SU-DHL-6 (cell line): ENCODE results near the gene ABCD1.
"Not testable (repeated sequence)": the region's sequence is repeated elsewhere in the genome, so short reads cannot be mapped to it uniquely, and the experiment has no call there.

Experiments used
- H2AFZ ChIP-seq: fragments of 200-600 bp; sonication (generic); 2 replicates; pipeline ENCODE4 v1.6.1; 2014; ENCODE audit warnings: low read depth, mild to moderate bottlenecking, moderate library complexity, mixed read lengths, antibody characterized with exemption, low read length; ENCODE audit not compliant: severe bottlenecking
- H3F3A ChIP-seq: fragments of 200-600 bp; shearing (Covaris generic); 2 replicates; pipeline ENCODE4 v1.6.0; 2016; ENCODE audit warnings: antibody characterized with exemption, mild to moderate bottlenecking; ENCODE audit not compliant: insufficient read depth
- H3K27ac ChIP-seq: fragments of 200-600 bp; sonication (generic); 2 replicates; pipeline ENCODE4 v1.5.1; 2016; ENCODE audit warnings: low read depth, mild to moderate bottlenecking, low read length, moderate library complexity, mixed read lengths
- H3K27me3 ChIP-seq: fragments of 200-600 bp; sonication (generic), shearing (Covaris generic); 2 replicates; pipeline ENCODE4 v1.6.0; 2014; ENCODE audit warnings: mild to moderate bottlenecking, low read length
- H3K36me3 ChIP-seq: fragments of 200-600 bp; sonication (generic); 2 replicates; pipeline ENCODE4 v1.6.1; 2014; ENCODE audit warnings: mild to moderate bottlenecking, low read length, mixed read lengths
- H3K4me2 ChIP-seq: fragments of 300-600, 200-600 bp; shearing (Covaris generic), sonication (generic); 2 replicates; pipeline ENCODE4 v1.6.0; 2014; ENCODE audit warnings: low read length, low read depth, mild to moderate bottlenecking; ENCODE audit not compliant: poor library complexity, severe bottlenecking
- H3K4me3 ChIP-seq: fragments of 200-600 bp; sonication (generic); 2 replicates; pipeline ENCODE4 v1.5.1; 2014; ENCODE audit warnings: antibody characterized with exemption, low read length, mild to moderate bottlenecking, mixed read lengths; ENCODE audit not compliant: insufficient read depth, poor library complexity, severe bottlenecking
- H3K79me2 ChIP-seq: fragments of 200-600 bp; sonication (generic); 2 replicates; pipeline ENCODE4 v1.6.1; 2014; ENCODE audit warnings: mild to moderate bottlenecking, low read length, moderate library complexity; ENCODE audit not compliant: insufficient read depth
- H3K9ac ChIP-seq: fragments of 200-600 bp; sonication (generic); 2 replicates; pipeline ENCODE4 v1.7.0; 2014; ENCODE audit warnings: mild to moderate bottlenecking, low read length
- H3K9me2 ChIP-seq: fragments of 200-600 bp; sonication (generic); replicated peaks from 2 replicates; pipeline ENCODE4 v1.6.1; 2014; ENCODE audit warnings: low read length; ENCODE audit not compliant: insufficient read depth
- H3K9me3 ChIP-seq: fragments of 200-600 bp; sonication (generic); 2 replicates; pipeline ENCODE4 v1.6.1; 2014; ENCODE audit warnings: low read length, mixed read lengths; ENCODE audit not compliant: insufficient read depth
- H4K20me1 ChIP-seq: fragments of 200-600 bp; sonication (generic); 2 replicates; pipeline ENCODE4 v1.6.1; 2014; ENCODE audit warnings: low read depth, mild to moderate bottlenecking, antibody characterized with exemption, low read length, moderate library complexity, mixed read lengths
- EZH2phosphoT487 ChIP-seq: fragments of 200-600 bp; sonication (generic), shearing (Covaris generic); conservative IDR thresholded peaks from 2 replicates; pipeline ENCODE4 v1.6.1; 2018; ENCODE audit warnings: mild to moderate bottlenecking, antibody characterized with exemption, low read length, moderate library complexity, mixed read lengths
- TF ChIP-seq, protein P1 (sequence below): fragments of 200-600 bp; sonication (generic); IDR thresholded peaks from one replicate; pipeline ENCODE4 v1.5.1; 2017; ENCODE audit warnings: antibody characterized with exemption, mild to moderate bottlenecking, low read length, moderate library complexity; ENCODE audit not compliant: insufficient read depth, poor library complexity, severe bottlenecking

ABCD1 gene

DNA sequence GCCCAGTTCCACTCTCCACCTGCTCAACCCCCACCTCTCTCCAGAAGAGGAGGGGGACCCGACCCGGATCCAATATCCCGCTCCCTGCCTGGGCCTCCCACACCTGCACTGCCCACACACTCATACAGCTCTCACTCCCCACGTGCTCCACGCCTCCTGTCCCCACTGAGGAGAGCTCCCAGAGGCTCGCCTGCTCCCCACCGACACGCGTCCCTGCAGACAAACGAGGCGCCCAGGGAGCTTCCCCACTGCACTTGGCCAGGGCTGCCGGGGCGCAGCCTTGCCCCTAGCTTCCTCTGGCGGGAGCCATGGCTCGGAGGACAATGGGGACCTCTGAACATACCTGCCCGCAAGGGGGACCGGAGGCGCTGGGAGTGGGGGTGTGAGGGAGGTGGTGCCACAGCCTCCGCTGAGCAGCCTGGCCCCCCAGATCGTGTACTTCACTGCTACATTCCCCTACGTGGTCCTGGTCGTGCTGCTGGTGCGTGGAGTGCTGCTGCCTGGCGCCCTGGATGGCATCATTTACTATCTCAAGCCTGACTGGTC, 32.0 kb upstream of the ABCD1 start:
- Histone ChIP-seq H3K9ac (no peak overlapping the region), H3K79me2 (no peaks in the 10 kb centered on the region), H3F3A (no peaks in the 10 kb centered on the region), H4K20me1 (no peaks in the 10 kb centered on the region), H3K4me3 (no peak overlapping the region), H3K9me2 (no peaks in the 10 kb centered on the region), H2AFZ (no peak overlapping the region), H3K27me3 (no peaks in the 10 kb centered on the region), H3K36me3 (no peaks in the 10 kb centered on the region), H3K4me2 (no peak overlapping the region), H3K27ac (no peak overlapping the region), H3K9me3 (no peaks in the 10 kb centered on the region)
- no peak for TF ChIP-seq EZH2phosphoT487
- TF ChIP-seq, protein P1, sequence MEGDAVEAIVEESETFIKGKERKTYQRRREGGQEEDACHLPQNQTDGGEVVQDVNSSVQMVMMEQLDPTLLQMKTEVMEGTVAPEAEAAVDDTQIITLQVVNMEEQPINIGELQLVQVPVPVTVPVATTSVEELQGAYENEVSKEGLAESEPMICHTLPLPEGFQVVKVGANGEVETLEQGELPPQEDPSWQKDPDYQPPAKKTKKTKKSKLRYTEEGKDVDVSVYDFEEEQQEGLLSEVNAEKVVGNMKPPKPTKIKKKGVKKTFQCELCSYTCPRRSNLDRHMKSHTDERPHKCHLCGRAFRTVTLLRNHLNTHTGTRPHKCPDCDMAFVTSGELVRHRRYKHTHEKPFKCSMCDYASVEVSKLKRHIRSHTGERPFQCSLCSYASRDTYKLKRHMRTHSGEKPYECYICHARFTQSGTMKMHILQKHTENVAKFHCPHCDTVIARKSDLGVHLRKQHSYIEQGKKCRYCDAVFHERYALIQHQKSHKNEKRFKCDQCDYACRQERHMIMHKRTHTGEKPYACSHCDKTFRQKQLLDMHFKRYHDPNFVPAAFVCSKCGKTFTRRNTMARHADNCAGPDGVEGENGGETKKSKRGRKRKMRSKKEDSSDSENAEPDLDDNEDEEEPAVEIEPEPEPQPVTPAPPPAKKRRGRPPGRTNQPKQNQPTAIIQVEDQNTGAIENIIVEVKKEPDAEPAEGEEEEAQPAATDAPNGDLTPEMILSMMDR = no peak

DNA sequence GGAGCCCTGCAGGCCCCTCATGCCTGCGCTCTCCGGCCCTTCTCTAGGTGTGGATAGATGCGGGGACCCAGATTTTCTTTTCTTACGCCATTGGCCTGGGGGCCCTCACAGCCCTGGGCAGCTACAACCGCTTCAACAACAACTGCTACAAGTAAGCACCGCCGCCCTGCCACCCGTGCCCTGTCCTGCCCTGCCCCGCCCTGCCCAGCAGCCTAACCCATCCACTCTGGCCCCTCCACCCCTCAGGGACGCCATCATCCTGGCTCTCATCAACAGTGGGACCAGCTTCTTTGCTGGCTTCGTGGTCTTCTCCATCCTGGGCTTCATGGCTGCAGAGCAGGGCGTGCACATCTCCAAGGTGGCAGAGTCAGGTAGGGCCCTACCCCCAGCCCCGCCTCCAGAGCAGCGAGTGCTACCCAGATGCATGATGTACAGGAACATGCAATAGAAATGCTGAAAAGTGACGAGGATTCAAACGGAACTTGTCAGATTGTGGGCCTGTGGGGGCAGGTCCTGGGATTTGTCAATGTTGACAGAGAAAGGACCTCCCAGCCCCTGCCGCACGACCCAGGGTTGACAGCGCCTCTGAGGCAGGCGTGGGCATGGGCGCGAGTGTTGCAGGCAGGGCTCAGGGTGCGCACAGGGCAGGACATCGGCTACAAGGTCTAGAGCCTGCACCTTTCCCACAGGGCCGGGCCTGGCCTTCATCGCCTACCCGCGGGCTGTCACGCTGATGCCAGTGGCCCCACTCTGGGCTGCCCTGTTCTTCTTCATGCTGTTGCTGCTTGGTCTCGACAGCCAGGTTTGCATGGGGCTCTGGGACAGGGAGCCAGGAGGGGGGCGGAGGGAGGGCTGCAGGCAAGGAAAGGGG, 31.2 kb upstream of the ABCD1 start:
- no peak overlapping the region for H2AFZ ChIP-seq
- H3K9ac ChIP-seq = no peak overlapping the region
- H3K9me3 ChIP-seq = no peaks in the 10 kb centered on the region
- H3K4me2 ChIP-seq = no peak overlapping the region
- no peaks in the 10 kb centered on the region for H3F3A ChIP-seq
- H4K20me1 ChIP-seq = no peaks in the 10 kb centered on the region
- no peak overlapping the region for H3K27ac ChIP-seq
- H3K79me2 ChIP-seq = no peaks in the 10 kb centered on the region
- H3K36me3 ChIP-seq = no peaks in the 10 kb centered on the region
- no peaks in the 10 kb centered on the region for H3K27me3 ChIP-seq
- no peak for TF ChIP-seq EZH2phosphoT487
- TF ChIP-seq, protein P1 = no peak
- H3K4me3 ChIP-seq = no peak overlapping the region
- no peaks in the 10 kb centered on the region for H3K9me2 ChIP-seq

DNA sequence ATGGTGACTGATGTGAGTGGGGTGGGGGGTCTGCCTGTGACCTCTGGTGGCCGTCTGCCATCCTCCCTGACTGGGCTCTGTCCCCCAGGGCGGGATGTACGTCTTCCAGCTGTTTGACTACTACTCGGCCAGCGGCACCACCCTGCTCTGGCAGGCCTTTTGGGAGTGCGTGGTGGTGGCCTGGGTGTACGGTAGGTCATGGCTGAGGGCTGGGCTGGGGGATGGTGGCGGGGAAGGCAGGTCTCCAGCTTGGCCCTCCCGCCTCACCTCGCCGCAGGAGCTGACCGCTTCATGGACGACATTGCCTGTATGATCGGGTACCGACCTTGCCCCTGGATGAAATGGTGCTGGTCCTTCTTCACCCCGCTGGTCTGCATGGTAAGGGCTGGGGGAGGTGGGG, 30.4 kb upstream of the ABCD1 start:
- not testable (repeated sequence) for H3K9me2 ChIP-seq, H3K4me3 ChIP-seq, H3K79me2 ChIP-seq, H3K36me3 ChIP-seq, H3K4me2 ChIP-seq, H4K20me1 ChIP-seq, H3K9me3 ChIP-seq, H2AFZ ChIP-seq, H3K27ac ChIP-seq, H3K27me3 ChIP-seq, H3F3A ChIP-seq, H3K9ac ChIP-seq

DNA sequence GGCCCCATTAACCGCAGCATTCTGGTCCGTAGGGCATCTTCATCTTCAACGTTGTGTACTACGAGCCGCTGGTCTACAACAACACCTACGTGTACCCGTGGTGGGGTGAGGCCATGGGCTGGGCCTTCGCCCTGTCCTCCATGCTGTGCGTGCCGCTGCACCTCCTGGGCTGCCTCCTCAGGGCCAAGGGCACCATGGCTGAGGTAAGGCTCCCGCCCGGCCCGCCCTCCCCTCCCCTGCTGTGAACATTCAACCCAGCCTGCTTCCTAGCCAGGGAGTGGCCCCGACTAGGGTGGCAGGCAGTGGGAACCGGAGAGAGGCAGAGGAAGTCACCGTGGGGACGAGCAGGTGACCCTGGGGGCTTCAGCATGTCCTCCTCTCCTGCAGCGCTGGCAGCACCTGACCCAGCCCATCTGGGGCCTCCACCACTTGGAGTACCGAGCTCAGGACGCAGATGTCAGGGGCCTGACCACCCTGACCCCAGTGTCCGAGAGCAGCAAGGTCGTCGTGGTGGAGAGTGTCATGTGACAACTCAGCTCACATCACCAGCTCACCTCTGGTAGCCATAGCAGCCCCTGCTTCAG, 29.9 kb upstream of the ABCD1 start:
- H3K9me2 ChIP-seq = no peaks in the 10 kb centered on the region
- no peak for TF ChIP-seq EZH2phosphoT487
- TF ChIP-seq, protein P1 = no peak
- no peaks in the 10 kb centered on the region for H4K20me1 ChIP-seq
- H3K27ac ChIP-seq = no peak overlapping the region
- H3K79me2 ChIP-seq = no peaks in the 10 kb centered on the region
- no peaks in the 10 kb centered on the region for H3F3A ChIP-seq
- no peak overlapping the region for H2AFZ ChIP-seq
- no peak overlapping the region for H3K4me2 ChIP-seq
- no peaks in the 10 kb centered on the region for H3K27me3 ChIP-seq
- no peaks in the 10 kb centered on the region for H3K9me3 ChIP-seq
- no peak overlapping the region for H3K4me3 ChIP-seq
- no peak overlapping the region for H3K9ac ChIP-seq
- H3K36me3 ChIP-seq = no peaks in the 10 kb centered on the region
